T-helper 1 cell treated with Interleukin-12 subunit alpha and Interleukin-12 subunit beta and Interleukin-4 antibody, amounts not matched to agents 30 μg/mL and 1 μg/mL, for 36 hours (primary cell): ENCODE data around the gene ANKRD31.
"Not testable (repeated sequence)": the region's sequence is repeated elsewhere in the genome, so short reads cannot be mapped to it uniquely, and the experiment has no call there.

ENCODE experiments used
- H3K27ac Mint-ChIP-seq: one replicate; pipeline ENCODE4 v1.8.0; 2021; ENCODE audit warnings: mild to moderate bottlenecking, mixed read lengths
- H3K27me3 Mint-ChIP-seq: one replicate; pipeline ENCODE4 v1.8.0; 2021; ENCODE audit warnings: low read depth, mixed read lengths
- H3K36me3 Mint-ChIP-seq: one replicate; pipeline ENCODE4 v1.8.0; 2021; ENCODE audit warnings: low read depth, mixed read lengths
- H3K4me1 Mint-ChIP-seq: one replicate; pipeline ENCODE4 v1.8.0; 2021; ENCODE audit warnings: low read depth, mixed read lengths
- H3K4me3 Mint-ChIP-seq: one replicate; pipeline ENCODE4 v1.8.0; 2021; ENCODE audit warnings: mild to moderate bottlenecking, moderate library complexity, mixed read lengths
- H3K9me3 Mint-ChIP-seq: one replicate; pipeline ENCODE4 v1.8.0; 2021; ENCODE audit warnings: mixed read lengths

The ANKRD31 gene

GRCh38 chr5:75199946-75200345 lies 36.7 kb downstream of the ANKRD31 start:
- no peaks in the 10 kb centered on the region for H3K27me3 Mint-ChIP-seq
- H3K36me3 Mint-ChIP-seq: no peaks in the 10 kb centered on the region
- H3K4me1 Mint-ChIP-seq: no peaks in the 10 kb centered on the region
- H3K27ac Mint-ChIP-seq: no peak overlapping the region
- H3K9me3 Mint-ChIP-seq: no peaks in the 10 kb centered on the region
- no peak overlapping the region for H3K4me3 Mint-ChIP-seq

GRCh38 chr5:75199071-75199470 lies 37.6 kb downstream of the ANKRD31 start:
- no peaks in the 10 kb centered on the region for H3K27me3 Mint-ChIP-seq
- no peaks in the 10 kb centered on the region for H3K4me1 Mint-ChIP-seq
- no peaks in the 10 kb centered on the region for H3K36me3 Mint-ChIP-seq
- H3K4me3 Mint-ChIP-seq: no peak overlapping the region
- no peaks in the 10 kb centered on the region for H3K9me3 Mint-ChIP-seq
- no peak overlapping the region for H3K27ac Mint-ChIP-seq

- H3K4me3 Mint-ChIP-seq: no peak overlapping the region
- H3K4me1 Mint-ChIP-seq: no peaks in the 10 kb centered on the region
- no peaks in the 10 kb centered on the region for H3K27me3 Mint-ChIP-seq
- H3K36me3 Mint-ChIP-seq: no peaks in the 10 kb centered on the region
- H3K9me3 Mint-ChIP-seq: no peaks in the 10 kb centered on the region
- no peak overlapping the region for H3K27ac Mint-ChIP-seq
Measured at GRCh38 chr5:75197745-75198144, 38.9 kb downstream of the ANKRD31 start.

- no peak overlapping the region for H3K4me3 Mint-ChIP-seq
- no peaks in the 10 kb centered on the region for H3K36me3 Mint-ChIP-seq
- no peaks in the 10 kb centered on the region for H3K9me3 Mint-ChIP-seq
- H3K4me1 Mint-ChIP-seq: no peaks in the 10 kb centered on the region
- H3K27me3 Mint-ChIP-seq: no peaks in the 10 kb centered on the region
- no peak overlapping the region for H3K27ac Mint-ChIP-seq
Measured at GRCh38 chr5:75192804-75193203, 43.9 kb downstream of the ANKRD31 start.

- Mint-ChIP-seq H3K9me3 (no peaks in the 10 kb centered on the region), H3K36me3 (no peaks in the 10 kb centered on the region), H3K4me1 (no peaks in the 10 kb centered on the region), H3K4me3 (no peak overlapping the region), H3K27ac (no peak overlapping the region), H3K27me3 (no peaks in the 10 kb centered on the region)
Measured at GRCh38 chr5:75192264-75192663, 44.4 kb downstream of the ANKRD31 start.

- H3K36me3 Mint-ChIP-seq: no peaks in the 10 kb centered on the region
- H3K4me1 Mint-ChIP-seq: no peaks in the 10 kb centered on the region
- H3K4me3 Mint-ChIP-seq: no peak overlapping the region
- no peak overlapping the region for H3K27ac Mint-ChIP-seq
- H3K27me3 Mint-ChIP-seq: no peaks in the 10 kb centered on the region
- no peaks in the 10 kb centered on the region for H3K9me3 Mint-ChIP-seq
Measured at GRCh38 chr5:75190227-75190626, 46.5 kb downstream of the ANKRD31 start.

- H3K27me3 Mint-ChIP-seq: no peaks in the 10 kb centered on the region
- no peak overlapping the region for H3K27ac Mint-ChIP-seq
- H3K36me3 Mint-ChIP-seq: no peaks in the 10 kb centered on the region
- H3K9me3 Mint-ChIP-seq: no peaks in the 10 kb centered on the region
- H3K4me3 Mint-ChIP-seq: no peak overlapping the region
- H3K4me1 Mint-ChIP-seq: no peaks in the 10 kb centered on the region
Measured at GRCh38 chr5:75189353-75189752, 47.3 kb downstream of the ANKRD31 start.

- H3K27ac Mint-ChIP-seq: no peak overlapping the region
- no peaks in the 10 kb centered on the region for H3K9me3 Mint-ChIP-seq
- H3K27me3 Mint-ChIP-seq: no peaks in the 10 kb centered on the region
- no peak overlapping the region for H3K4me3 Mint-ChIP-seq
- peaks cover 4% of the 10 kb centered on the region for H3K4me1 Mint-ChIP-seq
- no peaks in the 10 kb centered on the region for H3K36me3 Mint-ChIP-seq
Measured at GRCh38 chr5:75185763-75186162, 50.9 kb downstream of the ANKRD31 start.

- H3K27ac Mint-ChIP-seq: not testable (repeated sequence)
Measured at GRCh38 chr5:75176009-75176408, 60.7 kb downstream of the ANKRD31 start.

GRCh38 chr5:75174872-75175271 lies 61.8 kb downstream of the ANKRD31 start:
- not testable (repeated sequence) for H3K4me1 Mint-ChIP-seq, H3K4me3 Mint-ChIP-seq, H3K36me3 Mint-ChIP-seq, H3K27me3 Mint-ChIP-seq, H3K27ac Mint-ChIP-seq
- peaks cover 16% of the 10 kb centered on the region for H3K9me3 Mint-ChIP-seq

More at GRCh38 chr5:75176009-75176408, 60.7 kb downstream of the ANKRD31 start:
- H3K4me1 Mint-ChIP-seq, H3K27me3 Mint-ChIP-seq, H3K4me3 Mint-ChIP-seq, H3K36me3 Mint-ChIP-seq: not testable (repeated sequence)
- H3K9me3 Mint-ChIP-seq: peaks cover 16% of the 10 kb centered on the region

GRCh38 chr5:75169516-75169915 lies 67.2 kb downstream of the ANKRD31 start:
- Mint-ChIP-seq H3K27ac (no peak overlapping the region), H3K27me3 (no peaks in the 10 kb centered on the region), H3K4me3 (no peak overlapping the region), H3K9me3 (peaks cover 12% of the 10 kb centered on the region), H3K4me1 (no peaks in the 10 kb centered on the region), H3K36me3 (no peaks in the 10 kb centered on the region)

GRCh38 chr5:75168026-75168735 lies 68.5 kb downstream of the ANKRD31 start:
- no peaks in the 10 kb centered on the region for H3K27me3 Mint-ChIP-seq
- H3K4me1 Mint-ChIP-seq: no peaks in the 10 kb centered on the region
- no peaks in the 10 kb centered on the region for H3K9me3 Mint-ChIP-seq
- H3K36me3 Mint-ChIP-seq: no peaks in the 10 kb centered on the region
- H3K27ac Mint-ChIP-seq: no peak overlapping the region
- H3K4me3 Mint-ChIP-seq: no peak overlapping the region

- Mint-ChIP-seq H3K4me3 (no peak overlapping the region), H3K4me1 (no peaks in the 10 kb centered on the region), H3K9me3 (peaks cover 1% of the 10 kb centered on the region), H3K27ac (no peak overlapping the region), H3K36me3 (no peaks in the 10 kb centered on the region), H3K27me3 (no peaks in the 10 kb centered on the region)
Measured at GRCh38 chr5:75167345-75167744, 69.3 kb downstream of the ANKRD31 start.

- H3K27me3 Mint-ChIP-seq, H3K36me3 Mint-ChIP-seq, H3K4me1 Mint-ChIP-seq, H3K4me3 Mint-ChIP-seq, H3K27ac Mint-ChIP-seq: not testable (repeated sequence)
- H3K9me3 Mint-ChIP-seq: peaks cover 22% of the 10 kb centered on the region
Measured at GRCh38 chr5:75161508-75161907, 75.2 kb downstream of the ANKRD31 start.

GRCh38 chr5:75156585-75156984 lies 80.1 kb downstream of the ANKRD31 start:
- peaks cover 19% of the 10 kb centered on the region for H3K9me3 Mint-ChIP-seq
- no peak overlapping the region for H3K27ac Mint-ChIP-seq
- no peak overlapping the region for H3K4me3 Mint-ChIP-seq
- H3K27me3 Mint-ChIP-seq: no peaks in the 10 kb centered on the region
- no peaks in the 10 kb centered on the region for H3K36me3 Mint-ChIP-seq
- H3K4me1 Mint-ChIP-seq: no peaks in the 10 kb centered on the region

- Mint-ChIP-seq H3K27ac (no peak overlapping the region), H3K27me3 (no peaks in the 10 kb centered on the region), H3K9me3 (peaks cover 10% of the 10 kb centered on the region), H3K4me3 (no peak overlapping the region), H3K4me1 (no peaks in the 10 kb centered on the region), H3K36me3 (no peaks in the 10 kb centered on the region)
Measured at GRCh38 chr5:75152860-75153259, 83.8 kb downstream of the ANKRD31 start.
